ENCODE results near the gene CT45A7.
"Not testable (repeated sequence)": the region's sequence is repeated elsewhere in the genome, so short reads cannot be mapped to it uniquely, and the experiment has no call there.

CT45A7 gene, protein sequence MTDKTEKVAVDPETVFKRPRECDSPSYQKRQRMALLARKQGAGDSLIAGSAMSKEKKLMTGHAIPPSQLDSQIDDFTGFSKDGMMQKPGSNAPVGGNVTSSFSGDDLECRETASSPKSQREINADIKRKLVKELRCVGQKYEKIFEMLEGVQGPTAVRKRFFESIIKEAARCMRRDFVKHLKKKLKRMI

DNA sequence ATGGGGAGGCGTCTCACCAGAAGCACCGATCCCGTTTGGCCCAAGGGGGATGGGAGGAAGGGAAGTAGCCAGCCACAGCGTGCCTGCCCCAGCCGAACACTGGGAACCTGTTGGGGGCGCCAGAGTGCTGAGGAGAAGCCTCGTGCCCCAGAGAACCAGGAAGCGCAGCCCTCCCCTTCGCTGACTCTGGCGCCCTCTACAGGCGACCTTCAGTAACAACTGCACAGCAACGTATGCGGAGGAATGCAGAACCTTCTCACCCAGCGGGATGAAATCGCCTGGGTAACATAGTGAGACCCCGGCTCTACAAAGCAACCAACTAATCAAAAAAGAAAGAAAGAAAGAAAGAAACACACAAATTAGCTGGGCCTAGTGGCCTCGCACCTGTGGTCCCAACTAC lies at the start of gene CT45A7:
Gene CT45A7 (minus strand): TSS at position 101 of the 400 bp plus-strand sequence. CDS start 3,747 bp downstream, outside the sequence.
- not testable (repeated sequence) for DNase-seq

DNA sequence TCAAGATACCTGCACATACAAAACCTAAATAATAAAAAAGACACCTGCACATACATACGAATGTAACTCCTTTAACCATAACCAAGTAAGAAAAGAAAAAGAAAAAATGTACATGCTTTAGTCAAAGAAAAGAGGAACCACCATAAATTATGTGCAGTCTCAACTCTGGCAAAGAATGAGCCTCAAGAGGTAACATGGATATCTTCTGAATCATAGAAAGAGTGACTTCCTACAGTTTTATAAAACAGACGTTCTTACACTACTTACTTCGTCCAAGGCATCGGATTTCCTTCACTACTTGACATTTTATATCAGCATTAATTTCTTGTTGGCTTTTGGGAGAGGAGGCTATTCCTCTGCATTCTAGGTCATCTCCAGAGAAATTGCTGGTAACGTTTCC lies 45.7 kb upstream of the CT45A7 start:
- DNase-seq, result not testable (repeated sequence)

DNA sequence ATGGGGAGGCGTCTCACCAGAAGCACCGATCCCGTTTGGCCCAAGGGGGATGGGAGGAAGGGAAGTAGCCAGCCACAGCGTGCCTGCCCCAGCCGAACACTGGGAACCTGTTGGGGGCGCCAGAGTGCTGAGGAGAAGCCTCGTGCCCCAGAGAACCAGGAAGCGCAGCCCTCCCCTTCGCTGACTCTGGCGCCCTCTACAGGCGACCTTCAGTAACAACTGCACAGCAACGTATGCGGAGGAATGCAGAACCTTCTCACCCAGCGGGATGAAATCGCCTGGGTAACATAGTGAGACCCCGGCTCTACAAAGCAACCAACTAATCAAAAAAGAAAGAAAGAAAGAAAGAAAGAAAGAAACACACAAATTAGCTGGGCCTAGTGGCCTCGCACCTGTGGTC lies 34.6 kb upstream of the CT45A7 start, which contains the start of gene CT45A9:
Gene CT45A9 (minus strand): TSS at position 101 of the 400 bp plus-strand sequence. CDS start 3,751 bp downstream, outside the sequence.
- DNase-seq, result not testable (repeated sequence)

DNA sequence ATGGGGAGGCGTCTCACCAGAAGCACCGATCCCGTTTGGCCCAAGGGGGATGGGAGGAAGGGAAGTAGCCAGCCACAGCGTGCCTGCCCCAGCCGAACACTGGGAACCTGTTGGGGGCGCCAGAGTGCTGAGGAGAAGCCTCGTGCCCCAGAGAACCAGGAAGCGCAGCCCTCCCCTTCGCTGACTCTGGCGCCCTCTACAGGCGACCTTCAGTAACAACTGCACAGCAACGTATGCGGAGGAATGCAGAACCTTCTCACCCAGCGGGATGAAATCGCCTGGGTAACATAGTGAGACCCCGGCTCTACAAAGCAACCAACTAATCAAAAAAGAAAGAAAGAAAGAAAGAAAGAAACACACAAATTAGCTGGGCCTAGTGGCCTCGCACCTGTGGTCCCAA lies 17.4 kb upstream of the CT45A7 start, which contains the start of gene CT45A8:
Gene CT45A8 (minus strand): TSS at position 101 of the 400 bp plus-strand sequence. CDS start 3,755 bp downstream, outside the sequence.
- DNase-seq, result not testable (repeated sequence)

DNA sequence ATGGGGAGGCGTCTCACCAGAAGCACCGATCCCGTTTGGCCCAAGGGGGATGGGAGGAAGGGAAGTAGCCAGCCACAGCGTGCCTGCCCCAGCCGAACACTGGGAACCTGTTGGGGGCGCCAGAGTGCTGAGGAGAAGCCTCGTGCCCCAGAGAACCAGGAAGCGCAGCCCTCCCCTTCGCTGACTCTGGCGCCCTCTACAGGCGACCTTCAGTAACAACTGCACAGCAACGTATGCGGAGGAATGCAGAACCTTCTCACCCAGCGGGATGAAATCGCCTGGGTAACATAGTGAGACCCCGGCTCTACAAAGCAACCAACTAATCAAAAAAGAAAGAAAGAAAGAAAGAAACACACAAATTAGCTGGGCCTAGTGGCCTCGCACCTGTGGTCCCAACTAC lies 17.2 kb downstream of the CT45A7 start, which contains the start of gene CT45A2:
Gene CT45A2 (minus strand): TSS at position 101 of the 400 bp plus-strand sequence. CDS start 3,747 bp downstream, outside the sequence.
- not testable (repeated sequence) for DNase-seq

DNA sequence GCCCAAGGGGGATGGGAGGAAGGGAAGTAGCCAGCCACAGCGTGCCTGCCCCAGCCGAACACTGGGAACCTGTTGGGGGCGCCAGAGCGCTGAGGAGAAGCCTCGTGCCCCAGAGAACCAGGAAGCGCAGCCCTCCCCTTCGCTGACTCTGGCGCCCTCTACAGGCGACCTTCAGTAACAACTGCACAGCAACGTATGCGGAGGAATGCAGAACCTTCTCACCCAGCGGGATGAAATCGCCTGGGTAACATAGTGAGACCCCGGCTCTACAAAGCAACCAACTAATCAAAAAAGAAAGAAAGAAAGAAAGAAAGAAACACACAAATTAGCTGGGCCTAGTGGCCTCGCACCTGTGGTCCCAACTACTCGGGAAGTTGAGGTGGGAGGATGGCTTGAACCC lies 34.4 kb downstream of the CT45A7 start, which contains the start of gene CT45A6:
Gene CT45A6 (minus strand): TSS at position 101 of the 400 bp plus-strand sequence. CDS start 3,794 bp downstream, outside the sequence.
- DNase-seq, result not testable (repeated sequence)

DNA sequence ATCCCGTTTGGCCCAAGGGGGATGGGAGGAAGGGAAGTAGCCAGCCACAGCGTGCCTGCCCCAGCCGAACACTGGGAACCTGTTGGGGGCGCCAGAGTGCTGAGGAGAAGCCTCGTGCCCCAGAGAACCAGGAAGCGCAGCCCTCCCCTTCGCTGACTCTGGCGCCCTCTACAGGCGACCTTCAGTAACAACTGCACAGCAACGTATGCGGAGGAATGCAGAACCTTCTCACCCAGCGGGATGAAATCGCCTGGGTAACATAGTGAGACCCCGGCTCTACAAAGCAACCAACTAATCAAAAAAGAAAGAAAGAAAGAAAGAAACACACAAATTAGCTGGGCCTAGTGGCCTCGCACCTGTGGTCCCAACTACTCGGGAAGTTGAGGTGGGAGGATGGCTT lies 51.7 kb downstream of the CT45A7 start, which contains the start of gene CT45A5:
Gene CT45A5 (minus strand): TSS at position 101 of the 400 bp plus-strand sequence. CDS start 3,774 bp downstream, outside the sequence.
- DNase-seq, result not testable (repeated sequence)

Measured in NCI-H2029 treated with DMSO at 0.1 percent for 48 hours (cell line).